Activated naive CD4-positive, alpha-beta T cell treated with anti-CD3 and anti-CD28 coated beads, Interleukin-2, amount 10 ng/mL, durations not matched to agents 7 days and 5 days (primary cell): ENCODE measurements around the gene NUDT5.
"Not testable (repeated sequence)": the region's sequence is repeated elsewhere in the genome, so short reads cannot be mapped to it uniquely, and the experiment has no call there.

Experiments used
- CTCF ChIA-PET: fragments of 350-600 bp; sonication (Branson Sonifier 250); formaldehyde crosslinking; loops from one replicate; lab custom pipeline; 2021; ENCODE audit warnings: antibody characterized with exemption; lab: Charles Lee
- DNase-seq: peaks from one replicate; pipeline ENCODE4 v3.0.0-alpha.2; 2020
- H3K27ac Mint-ChIP-seq: one replicate; pipeline ENCODE4 v1.8.0; 2021; ENCODE audit warnings: mild to moderate bottlenecking, moderate library complexity, mixed read lengths
- H3K27me3 Mint-ChIP-seq: one replicate; pipeline ENCODE4 v1.8.0; 2021; ENCODE audit warnings: mild to moderate bottlenecking, mixed read lengths
- H3K36me3 Mint-ChIP-seq: one replicate; pipeline ENCODE4 v1.8.0; 2021; ENCODE audit warnings: mixed read lengths
- H3K4me1 Mint-ChIP-seq: one replicate; pipeline ENCODE4 v1.8.0; 2021; ENCODE audit warnings: mixed read lengths
- H3K4me3 Mint-ChIP-seq: one replicate; pipeline ENCODE4 v1.8.0; 2021; ENCODE audit warnings: mild to moderate bottlenecking, moderate library complexity, mixed read lengths
- H3K9me3 Mint-ChIP-seq: one replicate; pipeline ENCODE4 v1.8.0; 2021; ENCODE audit warnings: mixed read lengths

The NUDT5 gene

GRCh38 chr10:12195603-12196506, at the start of gene NUDT5, which contains the start of gene CDC123:
Gene NUDT5 (minus strand): TSS chr10:12195891. CDS start chr10:12186291, 9,600 bp downstream.
Gene CDC123 (plus strand): TSS chr10:12196188. CDS start chr10:12196246, 58 bp downstream.
- H3K4me3 Mint-ChIP-seq: peak within 1 kb of the TSS; percentile 92
- CTCF ChIA-PET: interaction anchor here (3.9 kb wide), 1 partner anchor 19 kb away, joined by 16 read pairs; no protein-coding TSS in a partner anchor
- no peaks in the 10 kb centered on the region for H3K27me3 Mint-ChIP-seq
- H3K9me3 Mint-ChIP-seq: no peaks in the 10 kb centered on the region
- peak; percentile 93 for DNase-seq
- H3K36me3 Mint-ChIP-seq: peaks cover 35% of the 10 kb centered on the region
- H3K27ac Mint-ChIP-seq: peak within 1 kb of the TSS; percentile 95
- H3K4me1 Mint-ChIP-seq: peaks cover 69% of the 10 kb centered on the region

DNA sequence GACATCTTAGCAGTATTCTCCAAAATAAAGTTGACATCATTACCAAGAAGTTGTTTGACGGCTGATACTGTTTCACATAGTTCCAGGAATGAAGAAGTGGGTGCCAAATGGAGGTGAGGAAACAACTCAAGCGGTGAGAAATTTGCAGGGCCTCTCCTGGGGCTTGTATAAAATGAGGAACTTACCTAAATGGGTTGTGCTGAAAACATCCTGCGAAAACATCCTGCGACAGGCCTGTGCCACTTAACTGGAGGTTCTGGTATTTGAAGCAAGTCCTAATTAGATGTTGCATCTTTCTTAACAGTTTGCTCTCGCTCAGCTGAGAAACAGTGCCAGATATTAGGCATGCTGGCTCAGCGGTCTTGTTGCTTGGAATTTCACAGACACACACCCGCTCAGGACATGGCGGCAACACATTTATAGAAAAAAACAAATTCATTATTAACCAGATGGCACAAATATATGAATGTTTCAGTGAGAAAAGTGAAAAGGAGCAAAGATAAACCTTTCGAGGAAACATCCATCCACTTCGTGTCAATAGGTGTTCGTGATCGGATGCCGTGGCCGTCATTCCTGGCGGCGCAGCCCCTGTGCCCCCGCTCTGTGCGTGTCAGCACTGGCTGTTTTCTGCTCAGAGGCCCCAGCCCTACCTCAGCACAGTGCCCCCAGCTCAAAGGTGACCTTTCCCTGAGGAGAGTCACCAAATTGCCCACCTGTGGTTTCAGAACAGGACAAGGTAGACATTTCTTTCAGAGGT, 48.4 kb upstream of the NUDT5 start:
- Mint-ChIP-seq H3K27ac (no peak overlapping the region), H3K4me3 (no peak overlapping the region), H3K27me3 (no peaks in the 10 kb centered on the region), H3K36me3 (peaks cover 47% of the 10 kb centered on the region), H3K4me1 (peaks cover 10% of the 10 kb centered on the region), H3K9me3 (no peaks in the 10 kb centered on the region)
- CTCF ChIA-PET: no interaction called here
- no peak for DNase-seq

DNA sequence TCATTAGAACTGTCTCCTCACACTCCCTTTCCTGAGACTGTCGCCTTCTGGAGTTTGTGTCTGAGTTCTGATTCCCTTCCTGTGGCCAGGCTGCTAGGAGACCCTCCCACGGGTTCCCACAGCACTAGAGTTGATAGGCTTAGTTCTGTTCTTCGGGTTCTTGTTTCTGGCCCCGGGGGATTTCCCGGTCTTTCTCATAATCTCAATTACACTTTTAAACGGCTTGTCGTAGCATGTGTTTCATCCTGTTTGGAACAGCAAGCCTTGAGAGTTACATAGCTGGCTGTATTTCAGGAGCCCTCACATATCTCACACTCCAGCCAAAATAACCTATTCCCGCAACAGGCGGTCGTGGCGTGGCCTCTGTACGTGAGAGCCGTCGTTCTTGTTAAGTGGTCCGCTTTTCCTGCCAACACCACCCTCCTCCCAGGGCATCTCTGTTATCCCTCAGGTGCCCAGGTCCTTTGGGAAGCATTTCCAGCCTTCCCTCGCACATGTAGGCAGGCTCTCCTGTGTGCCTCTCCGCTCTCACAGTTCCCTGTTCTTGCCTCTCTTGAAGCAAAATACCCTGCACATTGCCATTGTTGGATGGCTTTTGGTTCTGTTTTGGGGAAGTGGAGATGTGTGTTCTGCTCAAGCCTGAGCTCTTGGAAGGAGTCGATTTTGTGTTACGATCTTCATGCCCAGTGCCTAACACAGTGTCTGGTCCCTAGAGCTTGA, 46.3 kb upstream of the NUDT5 start:
- no peak for DNase-seq
- H3K36me3 Mint-ChIP-seq: peaks cover 52% of the 10 kb centered on the region
- H3K4me1 Mint-ChIP-seq: peaks cover 10% of the 10 kb centered on the region
- no peaks in the 10 kb centered on the region for H3K9me3 Mint-ChIP-seq
- H3K27ac Mint-ChIP-seq: no peak overlapping the region
- H3K4me3 Mint-ChIP-seq: no peak overlapping the region
- no peaks in the 10 kb centered on the region for H3K27me3 Mint-ChIP-seq
- CTCF ChIA-PET: interaction anchor here (1.0 kb wide), 1 partner anchor 28 kb away, joined by 3 read pairs; no protein-coding TSS in a partner anchor

DNA sequence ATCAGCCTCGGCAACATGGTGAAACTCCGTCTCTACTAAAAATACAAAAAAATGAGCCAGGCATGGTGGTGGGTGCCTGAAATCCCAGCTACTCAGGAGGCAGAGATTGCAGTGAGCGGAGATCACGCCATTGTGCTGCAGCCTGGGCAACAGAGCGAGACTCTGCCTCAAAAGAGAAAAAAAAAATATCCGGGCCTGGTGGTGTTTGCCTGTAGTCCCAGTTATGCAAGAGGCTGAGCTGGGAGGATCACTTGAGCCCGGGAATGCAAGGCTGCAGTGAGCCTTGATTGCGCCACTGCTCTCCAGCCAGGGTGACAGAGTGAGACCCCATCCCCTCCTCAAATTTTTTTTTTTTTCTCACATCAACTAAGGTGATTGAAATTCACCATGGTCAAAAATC, 43.1 kb upstream of the NUDT5 start:
- H3K36me3 Mint-ChIP-seq: peaks cover 55% of the 10 kb centered on the region
- CTCF ChIA-PET: no interaction called here
- no peak overlapping the region for H3K4me3 Mint-ChIP-seq
- DNase-seq: no peak
- no peaks in the 10 kb centered on the region for H3K9me3 Mint-ChIP-seq
- H3K27me3 Mint-ChIP-seq: no peaks in the 10 kb centered on the region
- H3K27ac Mint-ChIP-seq: no peak overlapping the region
- peaks cover 10% of the 10 kb centered on the region for H3K4me1 Mint-ChIP-seq

GRCh38 chr10:12237265-12238220, 41.9 kb upstream of the NUDT5 start:
- Mint-ChIP-seq H3K4me3 (no peak overlapping the region), H3K36me3 (peaks cover 54% of the 10 kb centered on the region), H3K4me1 (peaks cover 10% of the 10 kb centered on the region), H3K9me3 (no peaks in the 10 kb centered on the region), H3K27me3 (no peaks in the 10 kb centered on the region), H3K27ac (no peak overlapping the region)
- CTCF ChIA-PET: no interaction called here
- no peak for DNase-seq

- Mint-ChIP-seq H3K4me1 (no peaks in the 10 kb centered on the region), H3K4me3 (no peak overlapping the region), H3K9me3 (no peaks in the 10 kb centered on the region), H3K36me3 (peaks cover 47% of the 10 kb centered on the region), H3K27me3 (no peaks in the 10 kb centered on the region), H3K27ac (no peak overlapping the region)
- CTCF ChIA-PET: no interaction called here
- no peak for DNase-seq
Observed at GRCh38 chr10:12235796-12236195, 40.1 kb upstream of the NUDT5 start.

GRCh38 chr10:12235116-12235694, 39.5 kb upstream of the NUDT5 start:
- CTCF ChIA-PET: interaction anchor here (0.6 kb wide), 1 partner anchor 22 kb away, joined by 3 read pairs; no protein-coding TSS in a partner anchor
- H3K27me3 Mint-ChIP-seq: no peaks in the 10 kb centered on the region
- H3K27ac Mint-ChIP-seq: no peak overlapping the region
- DNase-seq: no peak
- peaks cover 46% of the 10 kb centered on the region for H3K36me3 Mint-ChIP-seq
- no peak overlapping the region for H3K4me3 Mint-ChIP-seq
- no peaks in the 10 kb centered on the region for H3K9me3 Mint-ChIP-seq
- no peaks in the 10 kb centered on the region for H3K4me1 Mint-ChIP-seq

DNA sequence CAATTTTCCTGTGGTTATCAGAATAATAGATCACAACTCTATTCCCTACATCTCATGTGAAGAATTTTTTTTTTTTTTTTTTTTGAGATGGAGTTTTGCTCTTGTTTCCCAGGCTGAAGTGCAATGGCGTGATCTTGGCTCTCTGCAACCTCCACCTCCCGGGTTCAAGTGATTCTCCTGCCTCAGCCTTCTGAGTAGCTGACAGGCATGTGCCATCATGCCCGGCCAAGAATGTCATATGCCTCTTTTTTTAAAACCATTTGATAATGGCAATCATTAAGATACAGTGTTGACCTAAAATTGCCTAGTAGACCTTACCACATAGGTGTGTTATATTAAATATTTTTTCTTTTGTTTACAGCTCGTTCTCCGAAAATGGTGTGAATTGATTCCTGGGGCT, 39.0 kb upstream of the NUDT5 start:
- H3K36me3 Mint-ChIP-seq: peaks cover 44% of the 10 kb centered on the region
- H3K27ac Mint-ChIP-seq, H3K27me3 Mint-ChIP-seq, H3K4me1 Mint-ChIP-seq, H3K4me3 Mint-ChIP-seq, H3K9me3 Mint-ChIP-seq, DNase-seq: not testable (repeated sequence)
- CTCF ChIA-PET: interaction anchor here (0.6 kb wide), 1 partner anchor 23 kb away, joined by 3 read pairs; no protein-coding TSS in a partner anchor

DNA sequence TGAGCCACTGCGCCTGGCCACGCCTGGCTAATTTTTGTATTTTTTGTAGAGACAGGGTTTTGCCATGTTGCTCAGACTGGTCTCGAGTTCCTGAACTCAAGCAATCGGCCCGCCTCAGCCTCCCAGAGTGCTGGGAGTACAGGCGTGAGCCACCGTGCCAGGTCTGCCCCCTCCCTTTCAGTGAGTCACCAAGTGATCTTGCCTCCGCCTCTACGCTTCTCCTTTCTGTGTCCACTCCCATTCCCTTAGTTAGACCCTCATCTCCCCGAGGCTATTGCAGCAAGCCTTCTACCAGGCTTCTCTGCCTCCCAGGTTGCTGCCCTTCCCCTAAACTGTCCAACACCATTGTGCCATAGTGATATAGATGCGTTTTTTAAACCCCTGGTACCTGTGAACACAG, 33.2 kb upstream of the NUDT5 start:
- CTCF ChIA-PET: interaction anchor here (1.0 kb wide), 1 partner anchor 9 kb away, joined by 3 read pairs; no protein-coding TSS in a partner anchor
- Mint-ChIP-seq H3K27ac (no peak overlapping the region), H3K4me3 (no peak overlapping the region), H3K36me3 (peaks cover 52% of the 10 kb centered on the region), H3K27me3 (no peaks in the 10 kb centered on the region), H3K4me1 (no peaks in the 10 kb centered on the region), H3K9me3 (peaks cover 2% of the 10 kb centered on the region)
- DNase-seq: no peak

GRCh38 chr10:12226438-12226837, 30.7 kb upstream of the NUDT5 start:
- H3K36me3 Mint-ChIP-seq: peaks cover 53% of the 10 kb centered on the region
- not testable (repeated sequence) for H3K4me3 Mint-ChIP-seq, H3K9me3 Mint-ChIP-seq, H3K27ac Mint-ChIP-seq, DNase-seq, H3K27me3 Mint-ChIP-seq, H3K4me1 Mint-ChIP-seq
- CTCF ChIA-PET: interaction anchor here (1.6 kb wide), 1 partner anchor 11 kb away, joined by 5 read pairs; no protein-coding TSS in a partner anchor

GRCh38 chr10:12225444-12225843, 29.8 kb upstream of the NUDT5 start:
- Mint-ChIP-seq H3K27me3 (no peaks in the 10 kb centered on the region), H3K9me3 (peaks cover 2% of the 10 kb centered on the region), H3K36me3 (peaks cover 51% of the 10 kb centered on the region), H3K4me3 (no peak overlapping the region), H3K27ac (no peak overlapping the region), H3K4me1 (no peaks in the 10 kb centered on the region)
- CTCF ChIA-PET: interaction anchor here (1.1 to 1.6 kb wide), 3 partner anchors 9 to 485 kb away, joined by 3 to 5 read pairs (median 4); no protein-coding TSS in a partner anchor
- no peak for DNase-seq

- H3K9me3 Mint-ChIP-seq: peaks cover 2% of the 10 kb centered on the region
- no peak overlapping the region for H3K4me3 Mint-ChIP-seq
- CTCF ChIA-PET: no interaction called here
- H3K4me1 Mint-ChIP-seq: no peaks in the 10 kb centered on the region
- peaks cover 55% of the 10 kb centered on the region for H3K36me3 Mint-ChIP-seq
- DNase-seq: no peak
- no peak overlapping the region for H3K27ac Mint-ChIP-seq
- no peaks in the 10 kb centered on the region for H3K27me3 Mint-ChIP-seq
Observed at GRCh38 chr10:12221323-12222298, 25.9 kb upstream of the NUDT5 start.
